ENCODE results near the gene ABCB4. TPM values are rescaled to one million over a fixed set of nuclear protein-coding genes. Genes with fewer than 3 reads are reported as not detected.

The ABCB4 gene
- total RNA-seq, 1 experiment from 2014 or later: 0.20 TPM

- no peak for TF ChIP-seq CTCF (conservative IDR thresholded peaks at IDR 0.05)
- Mint-ChIP-seq H3K36me3 (ENCODE audit: insufficient read depth in 1 of 3, low read depth in 3 of 3) (no peaks in the 10 kb centered on the region), H3K4me1 (peaks cover 0 to 4% of the 10 kb centered on the region in 2 experiments; a peak in 1 of 4 replicates), H3K27ac (no peak overlapping the region), H3K27me3 (ENCODE audit: low read depth) (no peaks in the 10 kb centered on the region), H3K9me3 (no peaks in the 10 kb centered on the region), H3K4me3 (no peak overlapping the region)
- Histone ChIP-seq H3K14ac (ENCODE audit: insufficient read depth, low read length) (no peak overlapping the region), H4K91ac (ENCODE audit: insufficient read length, low read depth, low read length) (no peak overlapping the region), H3T11ph (ENCODE audit: low read length) (no peak overlapping the region), H3K18ac (ENCODE audit: insufficient read length, low read depth, low read length) (no peak overlapping the region), H2BK5ac (ENCODE audit: insufficient read length, low read length) (no peak overlapping the region), H4K8ac (replicated peaks; ENCODE audit: insufficient read length, low read depth, low read length) (no peak overlapping the region), H2AFZ (ENCODE audit: low read length) (no peak overlapping the region), H2BK20ac (ENCODE audit: low read depth, low read length, poor library complexity, severe bottlenecking) (no peak overlapping the region), H3K4ac (ENCODE audit: low read depth, low read length) (no peak overlapping the region), H3K9me3 (ENCODE audit: control insufficient read depth, low read depth, low read length) (no peaks in the 10 kb centered on the region), H3K27me3 (ENCODE audit: insufficient read depth, low read length) (no peaks in the 10 kb centered on the region), H2BK120ac (ENCODE audit: low read depth, low read length, poor library complexity, severe bottlenecking) (no peak overlapping the region), H3K23ac (ENCODE audit: insufficient read length, low read depth, low read length) (no peak overlapping the region), H2BK15ac (ENCODE audit: low read depth, low read length) (no peak overlapping the region), H2BK12ac (ENCODE audit: insufficient read length, low read depth, low read length) (no peak overlapping the region), H3K4me1 (ENCODE audit: insufficient read depth, low read length) (no peaks in the 10 kb centered on the region), H4K5ac (ENCODE audit: insufficient read length, low read depth, low read length) (no peak overlapping the region), H3K79me1 (ENCODE audit: insufficient read depth, low read depth, low read length, poor library complexity, severe bottlenecking) (no peaks in the 10 kb centered on the region), H3K56ac (ENCODE audit: insufficient read length, low read depth, low read length) (no peak overlapping the region), H3K23me2 (ENCODE audit: insufficient read length, low read depth, low read length, poor library complexity, severe bottlenecking) (no peaks in the 10 kb centered on the region), H3K79me2 (ENCODE audit: insufficient read depth, low read length) (no peaks in the 10 kb centered on the region), H3K4me2 (ENCODE audit: insufficient read depth, insufficient read length, low read length) (no peak overlapping the region), H4K20me1 (ENCODE audit: control insufficient read depth, insufficient read depth, insufficient read length) (no peaks in the 10 kb centered on the region), H3K9ac (ENCODE audit: extremely low read depth, insufficient read length, low read length) (no peak overlapping the region), H3K27ac (ENCODE audit: insufficient read length, low read depth, low read length) (no peak overlapping the region), H2AK5ac (ENCODE audit: insufficient read length, low read length) (no peak overlapping the region)
- no peak for DNase-seq
- no CpG with 5 or more reads among the region's 4 CpGs for WGBS (ENCODE audit: extremely low coverage, insufficient read length, low lambda C conversion rate)
These were observed 55.3 kb downstream of the ABCB4 start for GRCh38 chr7:87420173-87420572.
